Muscle of leg (tissue), 11 donors: ENCODE measurements around the gene CBR3. TPM values are rescaled to one million over a fixed set of nuclear protein-coding genes. Genes with fewer than 3 reads are reported as not detected.

Experiments used
- DNase-seq: peaks from one replicate; pipeline ENCODE4 v3.0.0; 2013
- H3K27ac ChIP-seq: one replicate; pipeline ENCODE4 v1.5.1; 2013; ENCODE audit warnings: mild to moderate bottlenecking, low read length, control low read depth
- H3K27me3 ChIP-seq: one replicate; pipeline ENCODE4 v1.6.1; 2013; ENCODE audit warnings: low read length; ENCODE audit not compliant: control insufficient read depth, insufficient read depth
- H3K36me3 ChIP-seq: one replicate; pipeline ENCODE4 v1.6.1; 2013; ENCODE audit warnings: low read length; ENCODE audit not compliant: control insufficient read depth, insufficient read depth
- H3K4me1 ChIP-seq: one replicate; pipeline ENCODE4 v1.6.1; 2013; ENCODE audit warnings: low read length; ENCODE audit not compliant: control insufficient read depth, insufficient read depth
- H3K4me3 ChIP-seq: one replicate; pipeline ENCODE4 v1.5.1; 2013; ENCODE audit warnings: low read length, control low read depth
- H3K9me3 ChIP-seq: replicated peaks from 2 replicates; pipeline ENCODE4 v1.6.1; 2013; ENCODE audit warnings: low read depth, low read length; ENCODE audit not compliant: control insufficient read depth
- WGBS: methylation state at CpG from one replicate; pipeline ENCODE4 v1.1.5; 2013; ENCODE audit warnings: missing lambda C conversion rate; ENCODE audit not compliant: insufficient coverage; 5-methylcytosine and 5-hydroxymethylcytosine counted together
- polyA plus RNA-seq, 8 donors: library from polyadenylated mRNA; unstranded; fragments of 120-200 nt; gene quantifications; one replicate each; pipeline versions ENCODE4 v1.2.1 to v1.2.3, GENCODE V29; 2013; ENCODE audit warnings: inconsistent platforms in 1 of 8, low replicate concordance in 1 of 8; ENCODE audit not compliant: insufficient read length in 8 of 8, insufficient read depth in 1 of 8
- total RNA-seq: library from RNA; stranded (reverse); fragments of 120-200 nt; gene quantifications from one replicate; pipeline ENCODE4 v1.2.4, GENCODE V29; 2013

CBR3 gene
- total and polyA plus RNA-seq, 9 donors, result 2.2 to 4.1 (median 3.3) TPM

DNA sequence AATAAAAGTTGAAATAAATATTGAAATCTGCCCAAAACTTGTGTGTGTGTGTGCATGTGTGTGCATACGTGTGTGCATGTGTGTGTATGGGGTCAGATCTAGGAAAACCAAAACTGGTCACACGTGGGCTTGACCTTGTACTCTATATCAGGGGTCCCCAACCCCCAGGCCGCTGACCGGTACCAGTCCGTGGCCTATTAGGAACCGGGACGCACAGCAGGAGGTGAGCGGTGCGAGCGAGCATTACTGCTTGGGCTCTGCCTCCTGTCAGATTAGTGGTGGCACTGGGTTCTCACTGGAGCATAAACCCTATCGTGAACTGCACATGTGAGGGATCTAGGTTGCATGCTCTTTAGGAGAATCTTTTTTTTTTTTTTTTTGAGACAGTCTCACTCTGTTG is 30.5 kb downstream of the CBR3 start:
- H3K27me3 ChIP-seq, result no peaks in the 10 kb centered on the region
- WGBS, result 93% methylated on average over 9 of the region's 11 CpGs
- H3K27ac ChIP-seq, result no peak overlapping the region
- H3K36me3 ChIP-seq, result peaks cover 18% of the 10 kb centered on the region
- no peak overlapping the region for H3K4me3 ChIP-seq
- no peak for DNase-seq
- peaks cover 4% of the 10 kb centered on the region for H3K4me1 ChIP-seq
- no peaks in the 10 kb centered on the region for H3K9me3 ChIP-seq

DNA sequence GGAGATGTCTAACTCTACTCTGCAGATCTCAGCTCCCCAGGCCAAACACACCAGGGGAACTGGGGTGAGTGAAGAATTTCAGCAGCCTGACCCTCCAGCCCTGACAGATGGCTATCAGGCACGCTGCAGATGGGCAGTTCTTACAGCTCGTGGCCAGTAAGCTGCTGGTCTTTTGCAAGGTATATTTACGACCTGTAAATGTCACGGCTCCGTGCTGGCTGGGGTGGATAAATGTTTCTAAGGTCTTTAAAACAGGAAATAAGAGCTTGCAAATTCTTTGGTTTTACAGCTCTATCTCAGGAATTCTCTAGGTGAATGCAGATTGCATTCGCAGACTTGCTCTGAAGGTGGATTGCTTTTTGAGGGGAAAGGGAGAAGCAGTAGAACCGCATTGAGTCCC is 31.8 kb downstream of the CBR3 start:
- H3K9me3 ChIP-seq, result no peaks in the 10 kb centered on the region
- DNase-seq, result no peak
- no peak overlapping the region for H3K4me3 ChIP-seq
- H3K27me3 ChIP-seq, result no peaks in the 10 kb centered on the region
- WGBS, result 10% methylated on average over 2 of the region's 7 CpGs
- peaks cover 4% of the 10 kb centered on the region for H3K4me1 ChIP-seq
- peaks cover 18% of the 10 kb centered on the region for H3K36me3 ChIP-seq
- no peak overlapping the region for H3K27ac ChIP-seq

DNA sequence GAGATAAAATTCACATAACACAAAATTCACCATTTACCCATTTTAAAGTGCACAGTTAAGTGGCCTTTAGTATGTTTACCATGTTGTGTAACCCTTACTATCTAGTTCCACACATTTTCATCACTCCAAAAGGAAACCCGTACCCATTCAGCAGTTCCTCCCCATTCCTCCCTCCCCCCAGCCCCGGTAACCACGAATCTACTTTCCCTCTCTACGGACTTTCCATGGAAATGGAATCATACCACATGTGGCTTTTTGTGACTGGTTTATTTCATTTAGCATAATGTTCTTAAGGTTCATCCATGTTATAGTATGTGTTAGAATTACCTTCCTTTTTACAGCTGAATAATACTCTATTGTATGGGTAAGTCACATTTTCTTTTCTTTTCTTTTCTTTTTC is 32.7 kb downstream of the CBR3 start:
- DNase-seq, result no peak
- H3K27ac ChIP-seq, result no peak overlapping the region
- H3K4me3 ChIP-seq, result no peak overlapping the region
- WGBS, result no CpG with 5 or more reads among the region's 4 CpGs
- H3K4me1 ChIP-seq, result peaks cover 4% of the 10 kb centered on the region
- peaks cover 18% of the 10 kb centered on the region for H3K36me3 ChIP-seq
- no peaks in the 10 kb centered on the region for H3K9me3 ChIP-seq
- H3K27me3 ChIP-seq, result no peaks in the 10 kb centered on the region

DNA sequence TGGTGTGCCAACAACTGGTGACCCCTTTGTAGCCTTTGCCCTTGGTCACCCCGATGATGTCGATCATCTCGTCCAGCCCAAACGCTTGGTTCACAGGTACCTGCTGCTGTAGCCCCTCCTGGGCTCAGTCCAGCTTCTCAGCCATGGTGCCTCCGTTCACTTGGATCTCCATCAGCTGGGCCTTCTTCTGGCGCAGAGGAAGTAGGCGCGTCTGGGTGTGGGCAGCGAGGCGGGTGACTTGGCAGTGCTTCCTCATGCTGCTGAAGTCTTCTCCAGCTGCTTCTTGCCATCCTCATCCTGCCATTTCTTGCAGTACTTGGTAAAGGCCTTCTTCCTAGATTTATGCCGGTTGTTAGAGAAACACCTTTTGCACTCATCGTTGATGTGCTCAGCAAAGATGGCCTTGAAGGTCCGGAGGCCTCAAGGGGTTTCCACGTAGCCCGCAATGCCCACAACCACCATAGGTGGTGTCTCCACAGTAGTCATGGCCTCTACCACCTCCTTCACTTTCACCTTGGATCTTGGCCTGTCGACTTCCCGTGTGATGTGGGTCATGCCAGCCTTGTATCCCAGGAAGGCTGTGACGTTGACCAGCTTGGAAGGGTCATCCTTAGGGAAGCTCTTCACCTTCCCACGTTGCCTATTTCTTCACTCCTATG is 34.7 kb downstream of the CBR3 start:
- Histone ChIP-seq H3K9me3 (no peaks in the 10 kb centered on the region), H3K4me3 (no peak overlapping the region), H3K27ac (no peak overlapping the region), H3K36me3 (peaks cover 18% of the 10 kb centered on the region), H3K27me3 (no peaks in the 10 kb centered on the region), H3K4me1 (no peaks in the 10 kb centered on the region)
- WGBS, result 90% methylated on average over 17 of the region's 19 CpGs
- no peak for DNase-seq

DNA sequence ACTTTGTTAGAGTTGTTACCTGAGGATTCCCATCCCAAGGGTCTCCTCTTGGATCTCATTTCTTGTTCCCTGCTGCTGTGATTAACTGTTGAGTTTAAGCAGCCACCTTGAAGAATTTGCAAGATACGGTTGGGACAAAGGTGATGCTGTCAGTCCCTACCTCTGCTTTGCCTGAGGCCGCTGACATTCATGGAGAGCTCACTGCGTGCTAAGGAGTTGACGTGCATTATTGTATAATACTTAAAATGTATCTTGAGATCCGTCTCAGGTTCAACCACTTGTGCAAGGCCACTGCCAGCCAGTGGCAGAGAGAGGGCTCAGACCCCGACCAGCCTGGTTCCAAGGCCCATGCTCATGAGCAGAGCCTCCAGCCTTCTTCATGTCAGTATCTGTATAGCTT is 35.9 kb downstream of the CBR3 start:
- Histone ChIP-seq H3K36me3 (peaks cover 18% of the 10 kb centered on the region), H3K27ac (no peak overlapping the region), H3K4me3 (no peak overlapping the region), H3K4me1 (no peaks in the 10 kb centered on the region), H3K27me3 (no peaks in the 10 kb centered on the region), H3K9me3 (no peaks in the 10 kb centered on the region)
- 100% methylated on average over 1 of the region's 6 CpGs for WGBS
- no peak for DNase-seq

DNA sequence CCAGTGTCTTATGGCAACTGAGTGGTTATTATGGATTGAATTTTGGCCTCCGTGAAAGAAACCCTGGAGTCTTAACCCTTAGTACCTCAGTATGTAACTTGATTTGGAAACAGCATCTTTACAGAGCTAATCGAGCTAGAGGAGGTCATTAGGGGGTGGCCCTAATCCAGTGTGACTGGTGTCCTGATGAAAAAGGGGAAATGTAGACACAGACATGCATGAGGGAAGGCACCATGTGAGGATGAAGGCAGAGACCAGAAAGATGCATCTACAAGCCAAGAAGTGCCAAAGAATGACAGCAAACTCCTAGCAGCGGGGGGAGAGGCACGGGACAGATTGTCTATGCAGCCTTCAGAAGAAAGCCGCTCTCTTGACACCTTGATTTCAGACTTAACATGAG is 36.5 kb downstream of the CBR3 start:
- Histone ChIP-seq H3K9me3 (no peaks in the 10 kb centered on the region), H3K4me1 (no peaks in the 10 kb centered on the region), H3K36me3 (peaks cover 18% of the 10 kb centered on the region), H3K27me3 (no peaks in the 10 kb centered on the region), H3K4me3 (no peak overlapping the region), H3K27ac (no peak overlapping the region)
- DNase-seq, result no peak
- WGBS, result 85% methylated on average over 4 of the region's 5 CpGs

DNA sequence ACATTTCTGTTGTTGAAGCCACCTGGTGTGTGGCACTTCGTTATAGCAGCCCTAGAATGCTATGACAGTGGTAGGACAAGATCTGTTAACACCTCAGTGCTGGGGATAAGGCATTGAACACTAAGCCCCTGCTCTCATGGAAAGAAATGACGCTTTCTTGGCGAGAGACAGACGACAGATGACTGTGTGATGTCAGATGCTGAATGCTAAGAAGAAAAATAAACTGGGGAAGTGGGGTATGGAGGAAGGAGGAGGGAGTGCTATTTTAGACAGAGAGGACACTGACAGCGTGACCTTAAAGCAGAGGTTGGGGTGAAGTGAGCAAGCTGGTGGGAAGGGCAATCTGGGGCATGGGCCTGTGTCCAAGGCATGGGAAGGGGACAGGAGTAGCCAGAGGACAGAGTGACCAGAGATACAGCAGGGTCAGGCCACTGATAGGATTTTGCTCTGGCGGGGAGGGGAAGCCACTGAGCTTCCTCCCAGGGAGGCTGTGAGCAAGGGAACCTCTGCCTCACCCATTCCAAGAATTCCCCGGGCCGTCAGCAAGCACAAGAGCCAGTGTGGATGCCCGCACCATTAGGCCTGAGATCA is 37.0 kb downstream of the CBR3 start:
- no peak overlapping the region for H3K4me3 ChIP-seq
- H3K27me3 ChIP-seq, result no peaks in the 10 kb centered on the region
- H3K9me3 ChIP-seq, result no peaks in the 10 kb centered on the region
- H3K36me3 ChIP-seq, result peaks cover 14% of the 10 kb centered on the region
- H3K27ac ChIP-seq, result no peak overlapping the region
- no peak for DNase-seq
- no peaks in the 10 kb centered on the region for H3K4me1 ChIP-seq
- WGBS, result 64% methylated on average over 6 of the region's 9 CpGs

DNA sequence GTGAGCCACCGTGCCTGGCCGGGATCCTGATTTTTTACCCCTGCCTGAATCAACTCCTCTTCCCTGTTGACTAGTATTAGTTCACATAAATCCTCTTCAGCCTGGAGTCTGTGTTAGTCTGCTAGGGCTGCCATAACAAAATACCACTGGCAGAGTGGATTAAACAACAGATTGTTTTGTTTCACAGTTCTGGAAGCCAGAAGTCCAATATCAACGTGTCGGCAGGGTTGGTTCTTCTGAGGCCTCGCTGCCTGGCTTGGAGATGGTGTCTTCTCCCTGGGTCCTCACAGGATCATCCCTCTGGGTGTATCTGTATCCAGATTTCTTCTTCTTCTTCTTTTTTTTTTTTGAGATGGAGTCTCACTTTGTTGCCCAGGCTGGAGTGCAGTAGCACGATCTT is 39.9 kb downstream of the CBR3 start:
- H3K9me3 ChIP-seq, result peaks cover 5% of the 10 kb centered on the region
- H3K27me3 ChIP-seq, result no peaks in the 10 kb centered on the region
- no peak overlapping the region for H3K4me3 ChIP-seq
- peaks cover 3% of the 10 kb centered on the region for H3K36me3 ChIP-seq
- H3K27ac ChIP-seq, result no peak overlapping the region
- WGBS, result 93% methylated on average over 4 of the region's 6 CpGs
- no peaks in the 10 kb centered on the region for H3K4me1 ChIP-seq
- no peak for DNase-seq

DNA sequence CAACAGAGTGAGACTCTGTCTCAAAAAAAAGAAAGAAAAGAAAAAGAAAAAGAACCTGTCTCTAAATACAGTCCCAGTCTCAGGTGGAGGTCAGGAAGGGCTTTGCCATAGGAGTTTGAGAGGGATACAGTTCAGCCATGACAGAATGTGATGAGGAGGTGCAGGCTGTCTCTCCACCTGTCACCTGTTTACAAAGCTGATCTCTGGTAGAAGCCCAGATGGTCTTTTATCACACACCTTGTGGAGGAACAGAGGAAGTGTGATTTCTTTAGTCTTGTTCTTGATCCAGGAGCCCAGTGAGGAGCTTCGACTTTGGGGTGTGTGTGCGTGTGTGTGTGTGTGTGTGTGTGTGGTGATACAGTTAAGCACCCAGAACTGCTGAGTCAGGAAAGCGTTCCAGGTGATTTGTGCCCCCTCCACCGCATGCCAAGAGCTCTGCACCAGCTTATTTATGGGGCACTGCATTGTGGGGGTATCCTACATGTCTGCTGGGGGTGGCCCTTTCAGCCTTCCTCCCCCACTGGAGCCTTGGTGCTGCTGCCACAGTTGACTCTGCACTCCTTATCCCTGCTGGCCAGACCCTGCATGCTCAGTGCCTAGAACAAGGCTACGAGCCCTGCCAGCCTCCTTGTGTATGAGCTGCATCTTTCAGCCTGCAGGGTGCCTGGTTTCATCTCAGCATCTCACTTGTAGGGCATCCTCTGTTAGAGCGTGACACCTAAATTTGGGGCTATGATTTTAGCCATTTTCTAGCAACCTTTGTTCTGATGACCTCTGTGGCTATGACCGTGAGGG is 41.1 kb downstream of the CBR3 start:
- Histone ChIP-seq H3K27me3 (no peaks in the 10 kb centered on the region), H3K4me1 (no peaks in the 10 kb centered on the region), H3K36me3 (no peaks in the 10 kb centered on the region), H3K4me3 (no peak overlapping the region), H3K9me3 (peaks cover 5% of the 10 kb centered on the region), H3K27ac (no peak overlapping the region)
- no peak for DNase-seq
- 87% methylated on average over 4 of the region's 7 CpGs for WGBS

DNA sequence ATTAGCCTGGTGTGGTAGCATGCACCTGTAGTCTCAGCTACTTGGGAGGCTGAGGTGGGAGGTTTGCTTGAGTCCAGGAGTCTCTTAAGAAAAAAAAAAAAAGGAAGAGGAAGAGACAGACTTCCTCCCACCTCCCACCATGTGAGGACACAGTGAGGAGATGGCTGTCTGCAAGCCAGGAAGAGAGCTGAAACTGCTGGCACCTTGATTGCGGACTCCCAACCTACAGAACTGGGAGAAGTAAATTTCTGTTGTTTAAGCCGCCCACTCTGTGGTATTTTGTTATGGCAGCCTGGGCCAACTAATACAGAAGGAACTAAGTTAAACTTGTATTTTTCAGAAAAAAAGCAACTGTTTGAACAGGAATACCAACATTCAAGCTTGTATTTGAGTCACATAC is 43.5 kb downstream of the CBR3 start:
- H3K4me1 ChIP-seq, result no peaks in the 10 kb centered on the region
- H3K27me3 ChIP-seq, result no peaks in the 10 kb centered on the region
- no CpG with 5 or more reads among the region's 2 CpGs for WGBS
- H3K27ac ChIP-seq, result no peak overlapping the region
- peaks cover 5% of the 10 kb centered on the region for H3K9me3 ChIP-seq
- H3K4me3 ChIP-seq, result no peak overlapping the region
- no peaks in the 10 kb centered on the region for H3K36me3 ChIP-seq
- DNase-seq, result no peak
